ENCODE data around the gene ATP13A3. TPM values are rescaled to one million over a fixed set of nuclear protein-coding genes. Genes with fewer than 3 reads are reported as not detected.

Gene ATP13A3
- total and polyA plus RNA-seq, 2 of the 4 experiments (the other 2 are of a cell fraction), result 48.1 to 154 TPM

DNA sequence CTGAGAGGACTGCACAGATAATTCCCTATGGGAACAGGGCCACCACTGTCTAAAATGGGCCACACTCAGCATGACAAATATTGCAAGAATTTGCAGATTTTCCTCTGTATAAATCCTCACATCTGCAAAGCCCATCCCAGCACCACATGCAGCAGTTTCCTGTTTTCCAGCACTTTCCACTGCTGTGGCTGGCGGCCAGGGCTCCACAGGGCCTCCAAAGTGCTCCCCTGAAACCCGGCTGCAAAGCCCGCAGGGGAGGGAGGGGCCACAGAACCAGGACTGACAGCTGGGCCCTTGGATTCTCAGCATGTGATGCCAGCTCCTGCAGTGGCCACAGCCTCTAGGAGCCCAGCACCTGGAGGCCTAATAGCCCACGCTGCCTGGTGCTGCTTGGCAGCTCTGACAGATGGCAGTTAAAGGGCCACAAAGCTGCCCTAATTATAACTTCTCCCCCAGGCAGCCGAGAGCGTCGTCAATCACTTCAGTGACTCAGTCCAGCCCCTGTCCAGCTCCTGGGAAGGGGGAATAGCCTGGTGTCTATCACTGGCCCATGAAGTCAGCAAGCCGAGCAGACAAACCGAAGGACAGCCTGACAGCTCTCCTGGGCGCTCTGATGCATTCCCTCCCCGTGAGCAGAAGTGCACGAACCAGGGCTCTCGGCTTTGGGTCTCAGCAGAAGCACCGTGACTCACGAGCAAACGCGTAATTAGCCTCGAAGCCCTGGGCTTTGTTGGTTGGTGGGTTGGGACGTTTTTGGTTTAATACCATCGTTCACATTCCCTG lies 122.0 kb downstream of the ATP13A3 start (continued):
- TF ChIP-seq, protein P1, sequence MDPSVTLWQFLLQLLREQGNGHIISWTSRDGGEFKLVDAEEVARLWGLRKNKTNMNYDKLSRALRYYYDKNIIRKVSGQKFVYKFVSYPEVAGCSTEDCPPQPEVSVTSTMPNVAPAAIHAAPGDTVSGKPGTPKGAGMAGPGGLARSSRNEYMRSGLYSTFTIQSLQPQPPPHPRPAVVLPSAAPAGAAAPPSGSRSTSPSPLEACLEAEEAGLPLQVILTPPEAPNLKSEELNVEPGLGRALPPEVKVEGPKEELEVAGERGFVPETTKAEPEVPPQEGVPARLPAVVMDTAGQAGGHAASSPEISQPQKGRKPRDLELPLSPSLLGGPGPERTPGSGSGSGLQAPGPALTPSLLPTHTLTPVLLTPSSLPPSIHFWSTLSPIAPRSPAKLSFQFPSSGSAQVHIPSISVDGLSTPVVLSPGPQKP (IDR thresholded peaks at IDR 0.05; ENCODE audit: borderline replicate concordance, low read depth, low read length), result no peak
- TF ChIP-seq POLR2A (IDR thresholded peaks at IDR 0.05; ENCODE audit: low read depth, low read length) (no peak), MXI1 (IDR thresholded peaks at IDR 0.05; ENCODE audit: borderline replicate concordance, low read depth, low read length) (0 out of 2 replicates have a peak, but pooled peaks have one; percentile 20)

- Histone ChIP-seq H2BK5ac (ENCODE audit: low read depth, low read length, poor library complexity, severe bottlenecking) (peak overlapping the region; percentile 7), H3K4me1 (ENCODE audit: control insufficient read depth, insufficient read depth, low read length) (peaks cover 28% of the 10 kb centered on the region), H4K20me1 (ENCODE audit: insufficient read depth, low read length) (no peaks in the 10 kb centered on the region), H3K79me1 (ENCODE audit: low read depth in 1 of 2, low read length in 2 of 2) (peaks cover 0 to 6% of the 10 kb centered on the region in 2 experiments; a peak in 1 of 4 replicates), H2BK20ac (ENCODE audit: low read depth, low read length) (peak overlapping the region; percentile 93), H4K91ac (ENCODE audit: insufficient read depth, low read depth, low read length) (peak overlapping the region; percentile 73), H3K4me3 (ENCODE audit: insufficient read depth, low read depth, low read length) (no peak overlapping the region), H3K14ac (replicated peaks; ENCODE audit: low read depth, low read length) (peak overlapping the region; percentile 61), H4K8ac (ENCODE audit: low read depth in 2 of 2, low read length in 2 of 2) (peak overlapping the region in 1 of 2 experiments; percentile 44; a peak in 2 of 4 replicates), H2AK9ac (replicated peaks; ENCODE audit: low read depth, low read length, poor library complexity) (peak overlapping the region; percentile 6), H3K27ac (ENCODE audit: insufficient read depth, low read length) (peak overlapping the region; percentile 35; the same call in 1 of the 2 replicates), H3K4ac (ENCODE audit: low read depth, low read length) (peak overlapping the region; percentile 81), H4K5ac (ENCODE audit: low read depth, low read length) (peak overlapping the region; percentile 20; the same call in 1 of the 2 replicates), H2BK15ac (ENCODE audit: low read depth, low read length) (peak overlapping the region; percentile 87; the same call in 2 of the 3 replicates), H3K9ac (ENCODE audit: low read depth, low read length) (no peak overlapping the region), H3K23ac (ENCODE audit: low read depth, low read length) (peak overlapping the region; percentile 79; the same call in 1 of the 2 replicates), H3K9me3 (ENCODE audit: control insufficient read depth, insufficient read depth, low read length) (no peaks in the 10 kb centered on the region), H3K18ac (ENCODE audit: low read depth, low read length) (peak overlapping the region; percentile 16; the same call in 1 of the 2 replicates), H3K56ac (ENCODE audit: extremely low read depth, insufficient read depth, low read length) (no peak overlapping the region), H2AK5ac (ENCODE audit: low read depth, low read length) (peak overlapping the region; percentile 86; the same call in 1 of the 2 replicates), H3K4me2 (ENCODE audit: low read depth, low read length) (no peak overlapping the region; the same call in 1 of the 2 replicates), H2BK120ac (ENCODE audit: low read depth, low read length) (peak overlapping the region; percentile 53), H2AFZ (replicated peaks; ENCODE audit: low read length, poor library complexity) (no peak overlapping the region), H3K36me3 (ENCODE audit: control insufficient read depth, insufficient read depth, low read length) (no peaks in the 10 kb centered on the region), H3K27me3 (ENCODE audit: control insufficient read depth, insufficient read depth, low read length) (peaks cover 5% of the 10 kb centered on the region; the same call in 1 of the 2 replicates), H3K9me1 (ENCODE audit: insufficient read depth, low read length) (peaks cover 17% of the 10 kb centered on the region)
- ATAC-seq (ENCODE audit: low read depth), result no peak
- TF ChIP-seq RFX5 (IDR thresholded peaks at IDR 0.05; ENCODE audit: low read depth, low read length), result no peak
- BruUV-seq (replicated peaks), result no TSS peak
- intact Hi-C loops (cut with micrococcal nuclease) (loop anchor here (1.0 kb wide), 1 partner anchor 14 kb away; no protein-coding TSS in a partner anchor), dilution Hi-C loops (cut with HindIII; ENCODE audit: low sequenced_read_pairs, unreplicated experiment) (no loop called here), in situ Hi-C loops (cut with MboI; ENCODE audit: low sequenced_read_pairs) (no loop called here)
- no peak for DNase-seq
- ChIA-PET CTCF (no interaction called here), POLR2A (ENCODE audit: unreplicated experiment) (no interaction called here)
- no CpG with 5 or more reads among the region's 3 CpGs for WGBS, 2 experiments (ENCODE audit: extremely low coverage in 2 of 2, insufficient read length in 1 of 2)
These were observed 122.5 kb downstream of the ATP13A3 start for GRCh38 chr3:194364314-194364651.

Data from IMR-90 (cell line).